DOHH2 (cell line): ENCODE data around the gene ACSS3.

Experiments used
- EZH2phosphoT487 ChIP-seq: fragments of 200-600 bp; sonication (generic); IDR thresholded peaks from 2 replicates; pipeline ENCODE4 v1.6.1; 2017; ENCODE audit warnings: borderline replicate concordance, mild to moderate bottlenecking, antibody characterized with exemption, low read length, moderate library complexity, mixed read lengths
- TF ChIP-seq, protein P1 (sequence below): fragments of 200-600 bp; sonication (generic); IDR thresholded peaks from one replicate; pipeline ENCODE4 v1.5.1; 2014; ENCODE audit warnings: antibody characterized with exemption, mild to moderate bottlenecking, low read depth, low read length; ENCODE audit not compliant: poor library complexity, severe bottlenecking

DNA sequence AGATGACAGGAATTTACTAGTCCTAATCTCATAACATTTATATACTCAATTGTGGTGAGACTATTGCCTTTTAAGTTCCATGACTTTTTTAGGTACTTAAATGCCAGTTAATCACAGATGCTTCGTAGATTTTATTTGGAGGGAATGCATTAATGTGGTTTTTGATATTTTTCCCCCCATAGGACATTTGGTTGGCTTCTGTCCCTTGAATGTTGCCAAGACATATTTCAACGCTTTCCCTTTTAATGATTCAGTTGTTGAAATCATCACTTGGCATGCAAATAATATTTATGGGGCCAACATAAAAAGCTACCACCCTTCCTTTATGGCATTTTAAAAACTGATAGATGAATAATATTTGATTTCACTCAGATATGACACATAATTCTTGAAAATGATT is 172.1 kb downstream of the ACSS3 start:
- TF ChIP-seq, protein P1, sequence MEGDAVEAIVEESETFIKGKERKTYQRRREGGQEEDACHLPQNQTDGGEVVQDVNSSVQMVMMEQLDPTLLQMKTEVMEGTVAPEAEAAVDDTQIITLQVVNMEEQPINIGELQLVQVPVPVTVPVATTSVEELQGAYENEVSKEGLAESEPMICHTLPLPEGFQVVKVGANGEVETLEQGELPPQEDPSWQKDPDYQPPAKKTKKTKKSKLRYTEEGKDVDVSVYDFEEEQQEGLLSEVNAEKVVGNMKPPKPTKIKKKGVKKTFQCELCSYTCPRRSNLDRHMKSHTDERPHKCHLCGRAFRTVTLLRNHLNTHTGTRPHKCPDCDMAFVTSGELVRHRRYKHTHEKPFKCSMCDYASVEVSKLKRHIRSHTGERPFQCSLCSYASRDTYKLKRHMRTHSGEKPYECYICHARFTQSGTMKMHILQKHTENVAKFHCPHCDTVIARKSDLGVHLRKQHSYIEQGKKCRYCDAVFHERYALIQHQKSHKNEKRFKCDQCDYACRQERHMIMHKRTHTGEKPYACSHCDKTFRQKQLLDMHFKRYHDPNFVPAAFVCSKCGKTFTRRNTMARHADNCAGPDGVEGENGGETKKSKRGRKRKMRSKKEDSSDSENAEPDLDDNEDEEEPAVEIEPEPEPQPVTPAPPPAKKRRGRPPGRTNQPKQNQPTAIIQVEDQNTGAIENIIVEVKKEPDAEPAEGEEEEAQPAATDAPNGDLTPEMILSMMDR, result no peak
- no peak for TF ChIP-seq EZH2phosphoT487
